Measurements from ENCODE around the gene EYA2.

GRCh38 chr20:47031821-47032220 lies 137.2 kb downstream of the EYA2 start:
- TF ChIP-seq SUZ12 (IDR thresholded peaks at IDR 0.05; ENCODE audit: extremely low read depth, insufficient read depth, insufficient read length) (no peak), YY1 (IDR thresholded peaks at IDR 0.05; ENCODE audit: insufficient read depth, insufficient read length) (no peak)
